HCT116 (cell line): ENCODE results near the gene SCN2B. TPM values are rescaled to one million over a fixed set of nuclear protein-coding genes. Genes with fewer than 3 reads are reported as not detected.

ENCODE experiments used
- ATAC-seq: fragments of 200-7000 bp; cut with Tn5 transposase; 2 replicates; pipeline ENCODE4 v1.9.1; 2020; ENCODE audit warnings: mild to moderate bottlenecking, moderate library complexity
- BruUV-seq: library from RNA; stranded (reverse); fragments of 400-500 nt; replicated peaks from 2 replicates; lab custom pipeline; 2021; lab: Mats Ljungman, UMichigan
- CTCF ChIA-PET: fragments of 300-600 bp; sonication (Branson Sonifier 250); formaldehyde crosslinking; loops from one replicate; lab custom pipeline; 2021; ENCODE audit warnings: antibody characterized with exemption; lab: Charles Lee
- POLR2A ChIA-PET: fragments of 300-600, 350-600 bp; sonication (Branson Sonifier 250); formaldehyde crosslinking; loops from one replicate; lab custom pipeline; 2021; ENCODE audit warnings: antibody characterized with exemption; lab: Charles Lee
- RAD21 ChIA-PET, 2 experiments: fragments of 300-600 bp; sonication (Branson Sonifier 250); formaldehyde crosslinking; loops; one replicate each; lab custom pipeline; 2023; ENCODE audit warnings: low total read pairs in 2 of 2; ENCODE audit not compliant: uncharacterized antibody in 2 of 2, unreplicated experiment in 2 of 2, low non-redundant PET in 1 of 2; lab: Charles Lee
- DNase-seq: peaks from one replicate; pipeline ENCODE4 v3.0.0-alpha.2; 2010; ENCODE audit warnings: low read depth, low spot score
- H2AFZ ChIP-seq: fragments of 200-600 bp; shearing (Covaris generic), sonication (generic); 2 replicates; pipeline ENCODE4 v1.6.1; 2017; ENCODE audit warnings: low read depth, mixed run types, mixed read lengths, antibody characterized with exemption, low read length; ENCODE audit not compliant: poor library complexity, severe bottlenecking
- H3K27ac ChIP-seq: 2 replicates; pipeline ENCODE4 v1.5.1; 2012; ENCODE audit warnings: low read depth, low read length
- H3K27me3 ChIP-seq: fragments of 200-600 bp; sonication (generic); 2 replicates; pipeline ENCODE4 v1.6.1; 2016; ENCODE audit warnings: mixed run types, low read length, mixed read lengths; ENCODE audit not compliant: insufficient read depth
- H3K36me3 ChIP-seq, 2 experiments: fragments of 200-500 bp in 1 of 2; fragments of 200-600 bp in 1 of 2; sonication (Bioruptor generic) in 1 of 2; sonication (generic) in 1 of 2; 2 replicates each; pipeline versions ENCODE4 v1.5.1 to v1.6.1; 2014 to 2016; ENCODE audit warnings: low read length in 2 of 2, inconsistent platforms in 1 of 2, mixed read lengths in 1 of 2, mixed run types in 1 of 2; ENCODE audit not compliant: insufficient read depth in 2 of 2, control insufficient read depth in 1 of 2
- H3K4me1 ChIP-seq, 2 experiments: fragments of 200-600 bp in 1 of 2; sonication (generic) in 1 of 2; 2 replicates each; pipeline versions ENCODE4 v1.5.1 to v1.6.1; 2012 to 2017; ENCODE audit warnings: low read length in 2 of 2, inconsistent platforms in 1 of 2, mild to moderate bottlenecking in 1 of 2, mixed read lengths in 1 of 2, mixed run types in 1 of 2, moderate library complexity in 1 of 2; ENCODE audit not compliant: insufficient read depth in 2 of 2, control insufficient read depth in 1 of 2
- H3K4me2 ChIP-seq: fragments of 200-600 bp; sonication (generic); 2 replicates; pipeline ENCODE4 v1.6.1; 2017; ENCODE audit warnings: mixed run types, low read length, mixed read lengths
- H3K4me3 ChIP-seq, 2 experiments: fragments of 200-600 bp in 1 of 2; sonication (generic) in 1 of 2; replicated peaks in 1 of 2; 2 replicates each; pipeline ENCODE4 v1.5.1; 2011 to 2016; ENCODE audit warnings: low read length in 2 of 2, control low read depth in 1 of 2, low read depth in 1 of 2, mild to moderate bottlenecking in 1 of 2, mixed read lengths in 1 of 2, mixed run types in 1 of 2
- H3K79me2 ChIP-seq: fragments of 200-600 bp; sonication (generic); 2 replicates; pipeline ENCODE4 v1.6.1; 2017; ENCODE audit warnings: mild to moderate bottlenecking, mixed run types, low read length, moderate library complexity, mixed read lengths; ENCODE audit not compliant: insufficient read depth
- H3K9ac ChIP-seq: fragments of 200-600 bp; sonication (generic); 2 replicates; pipeline ENCODE4 v1.6.1; 2016; ENCODE audit warnings: low read length, mixed read lengths
- H3K9me2 ChIP-seq: fragments of 200-600 bp; sonication (generic), shearing (Covaris generic); 2 replicates; pipeline ENCODE4 v1.6.1; 2017; ENCODE audit warnings: mixed run types, mild to moderate bottlenecking, moderate library complexity; ENCODE audit not compliant: insufficient read depth
- H3K9me3 ChIP-seq, 2 experiments: fragments of 200-500 bp in 1 of 2; fragments of 200-600 bp in 1 of 2; sonication (Bioruptor generic) in 1 of 2; sonication (generic) in 1 of 2; 2 replicates each; pipeline ENCODE4 v1.6.1; 2014 to 2017; ENCODE audit warnings: low read length in 2 of 2, mixed read lengths in 2 of 2, inconsistent platforms in 1 of 2, low read depth in 1 of 2, mild to moderate bottlenecking in 1 of 2, mixed run types in 1 of 2, moderate library complexity in 1 of 2; ENCODE audit not compliant: control insufficient read depth in 1 of 2, insufficient read depth in 1 of 2
- H4K20me1 ChIP-seq: fragments of 200-600 bp; sonication (generic), shearing (Covaris generic); 2 replicates; pipeline ENCODE4 v1.6.1; 2017; ENCODE audit warnings: mixed run types, mild to moderate bottlenecking, moderate library complexity; ENCODE audit not compliant: insufficient read depth
- CBX3 ChIP-seq: IDR thresholded peaks from 2 replicates; pipeline ENCODE4 v1.6.1; 2012; ENCODE audit warnings: low read depth
- CEBPB ChIP-seq: IDR thresholded peaks from 2 replicates; pipeline ENCODE4 v1.6.1; 2012; ENCODE audit warnings: low read depth
- EGR1 ChIP-seq: IDR thresholded peaks from 2 replicates; pipeline ENCODE4 v1.6.1; 2012; ENCODE audit warnings: low read depth
- ELF1 ChIP-seq: IDR thresholded peaks from 2 replicates; pipeline ENCODE4 v1.6.1; 2012; ENCODE audit warnings: low read depth, borderline replicate concordance
- EZH2phosphoT487 ChIP-seq: fragments of 200-600 bp; IDR thresholded peaks from 2 replicates; pipeline ENCODE4 v1.6.1; 2018; ENCODE audit warnings: antibody characterized with exemption, borderline replicate concordance
- FOSL1 ChIP-seq: IDR thresholded peaks from 2 replicates; pipeline ENCODE4 v1.6.1; 2012; ENCODE audit warnings: low read depth
- JUND ChIP-seq: IDR thresholded peaks from 2 replicates; pipeline ENCODE4 v1.6.1; 2012
- POLR2AphosphoS5 ChIP-seq: IDR thresholded peaks from 2 replicates; pipeline ENCODE4 v1.6.1; 2011; ENCODE audit warnings: mild to moderate bottlenecking, low read depth, low read length, moderate library complexity
- RAD21 ChIP-seq: IDR thresholded peaks from 2 replicates; pipeline ENCODE4 v1.6.1; 2012; ENCODE audit warnings: low read depth, mild to moderate bottlenecking
- SIN3A ChIP-seq: IDR thresholded peaks from 2 replicates; pipeline ENCODE4 v1.6.1; 2012; ENCODE audit warnings: low read depth
- SP1 ChIP-seq: IDR thresholded peaks from 2 replicates; pipeline ENCODE4 v1.6.1; 2012; ENCODE audit warnings: low read depth
- SRF ChIP-seq: IDR thresholded peaks from 2 replicates; pipeline ENCODE4 v1.6.1; 2012; ENCODE audit warnings: low read depth
- YY1 ChIP-seq: IDR thresholded peaks from 2 replicates; pipeline ENCODE4 v1.6.1; 2011; ENCODE audit warnings: low read length, low read depth, moderate library complexity, mild to moderate bottlenecking; ENCODE audit not compliant: insufficient replicate concordance; ENCODE audit errors: extremely low read depth
- ZFX ChIP-seq: fragments of 450-650 bp; IDR thresholded peaks from 2 replicates; pipeline ENCODE4 v1.6.1; 2017
- ZNF274 ChIP-seq: fragments of 200-500 bp; sonication (Bioruptor generic); IDR thresholded peaks from 2 replicates; pipeline ENCODE4 v1.6.1; 2014; ENCODE audit warnings: mild to moderate bottlenecking, low read depth, low read length, inconsistent platforms
- intact Hi-C: fragments of 100-400 bp; cut with micrococcal nuclease; formaldehyde crosslinking; loops from 2 replicates; pipeline ENCODE4 v1.10.0; 2022
- total RNA-seq: library from RNA; stranded (reverse); gene quantifications from one replicate; pipeline ENCODE4 v1.2.1, GENCODE V29; 2021; ENCODE audit not compliant: unreplicated experiment
- TF ChIP-seq, protein P1 (sequence below): IDR thresholded peaks from 2 replicates; pipeline ENCODE4 v1.6.1; 2012; ENCODE audit warnings: low read depth
- TF ChIP-seq, protein P2 (sequence below): IDR thresholded peaks from 2 replicates; pipeline ENCODE4 v1.6.1; 2011; ENCODE audit warnings: mild to moderate bottlenecking, low read length, moderate library complexity; ENCODE audit not compliant: insufficient replicate concordance; ENCODE audit errors: extremely low read depth
- TF ChIP-seq, protein P3 (sequence below): IDR thresholded peaks from 2 replicates; pipeline ENCODE4 v1.6.1; 2012
- TF ChIP-seq, protein P4 (sequence below), 3 experiments: fragments of 200-600 bp in 1 of 3; sonication (generic) in 1 of 3; IDR thresholded peaks in 2 of 3; conservative IDR thresholded peaks in 1 of 3; 2 replicates each; pipeline ENCODE4 v1.5.1; 2012 to 2017; ENCODE audit warnings: low read depth in 2 of 3, low read length in 2 of 3, antibody characterized with exemption in 1 of 3, borderline replicate concordance in 1 of 3, control low read depth in 1 of 3, mild to moderate bottlenecking in 1 of 3, mixed read lengths in 1 of 3, mixed run types in 1 of 3, moderate library complexity in 1 of 3; ENCODE audit not compliant: insufficient read depth in 1 of 3
- TF ChIP-seq, protein P5 (sequence below): IDR thresholded peaks from 2 replicates; pipeline ENCODE4 v1.6.1; 2012

The SCN2B gene
- total RNA-seq, 1 experiment from 2014 or later, result not detected

DNA sequence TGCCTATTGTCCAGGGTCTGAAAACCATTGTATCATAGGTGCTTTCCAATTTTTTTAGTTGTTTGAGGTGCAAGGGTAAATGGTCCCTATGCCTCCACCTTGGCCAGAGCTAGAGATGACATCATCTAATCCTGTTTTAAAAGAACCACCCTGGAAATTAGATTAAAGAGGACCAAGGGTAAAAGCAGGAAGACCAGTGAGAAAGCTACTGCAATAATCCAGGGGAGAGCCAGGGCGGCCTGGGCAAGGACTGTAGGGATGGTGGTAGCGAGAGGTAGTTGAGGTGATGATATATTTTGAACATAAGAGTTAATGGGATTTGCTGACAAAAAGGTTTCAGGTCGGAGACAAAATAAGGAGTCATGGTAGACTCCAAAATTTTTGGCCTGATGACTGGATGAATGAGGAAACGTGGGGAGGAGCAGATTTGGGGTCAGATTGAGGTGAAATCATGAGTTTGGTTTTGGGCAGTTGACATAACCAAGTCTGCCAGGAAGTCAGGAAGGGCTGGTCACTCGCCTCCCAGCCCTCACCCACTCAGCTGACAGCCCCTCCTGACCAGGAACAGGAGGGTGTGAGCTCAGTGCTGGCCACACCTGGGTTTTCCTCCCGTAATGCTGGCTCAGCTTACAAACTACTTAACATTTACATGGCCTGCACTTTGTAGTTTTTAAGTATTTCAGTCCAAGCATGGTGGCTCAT is 46.8 kb downstream of the SCN2B start:
- no peak for ATAC-seq
- CTCF ChIA-PET, result no interaction called here

More for the DNA sequence above, 46.8 kb downstream of the SCN2B start:
- DNase-seq, result no peak
- no peaks in the 10 kb centered on the region for H3K9me3 ChIP-seq
- no TSS peak for BruUV-seq
- no peaks in the 10 kb centered on the region for H4K20me1 ChIP-seq
- POLR2A ChIA-PET, result no interaction called here
- intact Hi-C loops, result no loop called here
- no peak overlapping the region for H3K4me2 ChIP-seq
- H3K27me3 ChIP-seq, result no peaks in the 10 kb centered on the region
- H3K9ac ChIP-seq, result no peak overlapping the region
- no peak overlapping the region for H3K27ac ChIP-seq
- no peaks in the 10 kb centered on the region for H3K79me2 ChIP-seq
- H3K9me2 ChIP-seq, result no peaks in the 10 kb centered on the region
- H3K36me3 ChIP-seq, result no peaks in the 10 kb centered on the region
- no peak overlapping the region for H2AFZ ChIP-seq
- TF ChIP-seq, protein P1, sequence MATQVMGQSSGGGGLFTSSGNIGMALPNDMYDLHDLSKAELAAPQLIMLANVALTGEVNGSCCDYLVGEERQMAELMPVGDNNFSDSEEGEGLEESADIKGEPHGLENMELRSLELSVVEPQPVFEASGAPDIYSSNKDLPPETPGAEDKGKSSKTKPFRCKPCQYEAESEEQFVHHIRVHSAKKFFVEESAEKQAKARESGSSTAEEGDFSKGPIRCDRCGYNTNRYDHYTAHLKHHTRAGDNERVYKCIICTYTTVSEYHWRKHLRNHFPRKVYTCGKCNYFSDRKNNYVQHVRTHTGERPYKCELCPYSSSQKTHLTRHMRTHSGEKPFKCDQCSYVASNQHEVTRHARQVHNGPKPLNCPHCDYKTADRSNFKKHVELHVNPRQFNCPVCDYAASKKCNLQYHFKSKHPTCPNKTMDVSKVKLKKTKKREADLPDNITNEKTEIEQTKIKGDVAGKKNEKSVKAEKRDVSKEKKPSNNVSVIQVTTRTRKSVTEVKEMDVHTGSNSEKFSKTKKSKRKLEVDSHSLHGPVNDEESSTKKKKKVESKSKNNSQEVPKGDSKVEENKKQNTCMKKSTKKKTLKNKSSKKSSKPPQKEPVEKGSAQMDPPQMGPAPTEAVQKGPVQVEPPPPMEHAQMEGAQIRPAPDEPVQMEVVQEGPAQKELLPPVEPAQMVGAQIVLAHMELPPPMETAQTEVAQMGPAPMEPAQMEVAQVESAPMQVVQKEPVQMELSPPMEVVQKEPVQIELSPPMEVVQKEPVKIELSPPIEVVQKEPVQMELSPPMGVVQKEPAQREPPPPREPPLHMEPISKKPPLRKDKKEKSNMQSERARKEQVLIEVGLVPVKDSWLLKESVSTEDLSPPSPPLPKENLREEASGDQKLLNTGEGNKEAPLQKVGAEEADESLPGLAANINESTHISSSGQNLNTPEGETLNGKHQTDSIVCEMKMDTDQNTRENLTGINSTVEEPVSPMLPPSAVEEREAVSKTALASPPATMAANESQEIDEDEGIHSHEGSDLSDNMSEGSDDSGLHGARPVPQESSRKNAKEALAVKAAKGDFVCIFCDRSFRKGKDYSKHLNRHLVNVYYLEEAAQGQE, result no peak
- no peak for TF ChIP-seq CBX3
- no peak for TF ChIP-seq SIN3A
- TF ChIP-seq JUND, result no peak
- no peak for TF ChIP-seq ZFX
- no peak for TF ChIP-seq SRF
- no peak for TF ChIP-seq EGR1
- no peak for TF ChIP-seq SP1
- TF ChIP-seq ELF1, result no peak
- TF ChIP-seq POLR2AphosphoS5, result no peak
- no peak for TF ChIP-seq ZNF274
- no peak for TF ChIP-seq RAD21
- TF ChIP-seq EZH2phosphoT487, result no peak
- TF ChIP-seq YY1, result no peak
- TF ChIP-seq, protein P2, sequence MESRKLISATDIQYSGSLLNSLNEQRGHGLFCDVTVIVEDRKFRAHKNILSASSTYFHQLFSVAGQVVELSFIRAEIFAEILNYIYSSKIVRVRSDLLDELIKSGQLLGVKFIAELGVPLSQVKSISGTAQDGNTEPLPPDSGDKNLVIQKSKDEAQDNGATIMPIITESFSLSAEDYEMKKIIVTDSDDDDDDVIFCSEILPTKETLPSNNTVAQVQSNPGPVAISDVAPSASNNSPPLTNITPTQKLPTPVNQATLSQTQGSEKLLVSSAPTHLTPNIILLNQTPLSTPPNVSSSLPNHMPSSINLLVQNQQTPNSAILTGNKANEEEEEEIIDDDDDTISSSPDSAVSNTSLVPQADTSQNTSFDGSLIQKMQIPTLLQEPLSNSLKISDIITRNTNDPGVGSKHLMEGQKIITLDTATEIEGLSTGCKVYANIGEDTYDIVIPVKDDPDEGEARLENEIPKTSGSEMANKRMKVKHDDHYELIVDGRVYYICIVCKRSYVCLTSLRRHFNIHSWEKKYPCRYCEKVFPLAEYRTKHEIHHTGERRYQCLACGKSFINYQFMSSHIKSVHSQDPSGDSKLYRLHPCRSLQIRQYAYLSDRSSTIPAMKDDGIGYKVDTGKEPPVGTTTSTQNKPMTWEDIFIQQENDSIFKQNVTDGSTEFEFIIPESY, result no peak
- TF ChIP-seq, protein P3, sequence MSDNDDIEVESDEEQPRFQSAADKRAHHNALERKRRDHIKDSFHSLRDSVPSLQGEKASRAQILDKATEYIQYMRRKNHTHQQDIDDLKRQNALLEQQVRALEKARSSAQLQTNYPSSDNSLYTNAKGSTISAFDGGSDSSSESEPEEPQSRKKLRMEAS, result no peak
- TF ChIP-seq FOSL1, result no peak
- TF ChIP-seq CEBPB, result no peak
- TF ChIP-seq, protein P4, sequence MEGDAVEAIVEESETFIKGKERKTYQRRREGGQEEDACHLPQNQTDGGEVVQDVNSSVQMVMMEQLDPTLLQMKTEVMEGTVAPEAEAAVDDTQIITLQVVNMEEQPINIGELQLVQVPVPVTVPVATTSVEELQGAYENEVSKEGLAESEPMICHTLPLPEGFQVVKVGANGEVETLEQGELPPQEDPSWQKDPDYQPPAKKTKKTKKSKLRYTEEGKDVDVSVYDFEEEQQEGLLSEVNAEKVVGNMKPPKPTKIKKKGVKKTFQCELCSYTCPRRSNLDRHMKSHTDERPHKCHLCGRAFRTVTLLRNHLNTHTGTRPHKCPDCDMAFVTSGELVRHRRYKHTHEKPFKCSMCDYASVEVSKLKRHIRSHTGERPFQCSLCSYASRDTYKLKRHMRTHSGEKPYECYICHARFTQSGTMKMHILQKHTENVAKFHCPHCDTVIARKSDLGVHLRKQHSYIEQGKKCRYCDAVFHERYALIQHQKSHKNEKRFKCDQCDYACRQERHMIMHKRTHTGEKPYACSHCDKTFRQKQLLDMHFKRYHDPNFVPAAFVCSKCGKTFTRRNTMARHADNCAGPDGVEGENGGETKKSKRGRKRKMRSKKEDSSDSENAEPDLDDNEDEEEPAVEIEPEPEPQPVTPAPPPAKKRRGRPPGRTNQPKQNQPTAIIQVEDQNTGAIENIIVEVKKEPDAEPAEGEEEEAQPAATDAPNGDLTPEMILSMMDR (IDR thresholded peaks at IDR 0.05 in 2 of 3, conservative IDR thresholded peaks at IDR 0.05 in 1 of 3; ENCODE audit: borderline replicate concordance in 1 of 3, insufficient read depth in 1 of 3, low read depth in 2 of 3, low read length in 2 of 3), result no peak
- TF ChIP-seq, protein P5, sequence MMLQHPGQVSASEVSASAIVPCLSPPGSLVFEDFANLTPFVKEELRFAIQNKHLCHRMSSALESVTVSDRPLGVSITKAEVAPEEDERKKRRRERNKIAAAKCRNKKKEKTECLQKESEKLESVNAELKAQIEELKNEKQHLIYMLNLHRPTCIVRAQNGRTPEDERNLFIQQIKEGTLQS, result no peak
- peaks cover 0 to 6% of the 10 kb centered on the region in 2 experiments; a peak in 1 of 4 replicates for H3K4me1 ChIP-seq
- RAD21 ChIA-PET, result no interaction called here
- no peak overlapping the region for H3K4me3 ChIP-seq
